ACC112 (cell line): ENCODE results near the gene NISCH.

Source experiments
- H2AFZ ChIP-seq: fragments of 200-600 bp; sonication (generic); one replicate; pipeline ENCODE4 v1.6.0; 2017; ENCODE audit warnings: antibody characterized with exemption, low read length; ENCODE audit not compliant: unreplicated experiment
- H3K27ac ChIP-seq: fragments of 200-600 bp; sonication (generic); 2 replicates; pipeline ENCODE4 v1.5.1; 2014; ENCODE audit warnings: low read depth, mild to moderate bottlenecking, antibody characterized with exemption, low read length, moderate library complexity
- H3K27me3 ChIP-seq: fragments of 200-600 bp; sonication (generic); 2 replicates; pipeline ENCODE4 v1.6.1; 2014; ENCODE audit warnings: mild to moderate bottlenecking, antibody characterized with exemption, low read length, moderate library complexity, mixed read lengths; ENCODE audit not compliant: insufficient read depth
- H3K36me3 ChIP-seq: fragments of 200-600 bp; sonication (generic); 2 replicates; pipeline ENCODE4 v1.6.1; 2016; ENCODE audit warnings: mild to moderate bottlenecking, antibody characterized with exemption, low read length, moderate library complexity, mixed read lengths; ENCODE audit not compliant: insufficient read depth
- H3K4me1 ChIP-seq: fragments of 200-600 bp; sonication (generic); one replicate; pipeline ENCODE4 v1.6.1; 2016; ENCODE audit warnings: low read length, mixed read lengths; ENCODE audit not compliant: insufficient read depth, unreplicated experiment, control insufficient read depth
- H3K4me3 ChIP-seq: fragments of 200-600 bp; sonication (generic); 2 replicates; pipeline ENCODE4 v1.5.1; 2014; ENCODE audit warnings: mild to moderate bottlenecking, low read depth, low read length
- H3K79me2 ChIP-seq: fragments of 200-600 bp; sonication (generic); one replicate; pipeline ENCODE4 v1.6.0; 2016; ENCODE audit warnings: low read length; ENCODE audit not compliant: control insufficient read depth, unreplicated experiment, insufficient read depth

Gene NISCH

DNA sequence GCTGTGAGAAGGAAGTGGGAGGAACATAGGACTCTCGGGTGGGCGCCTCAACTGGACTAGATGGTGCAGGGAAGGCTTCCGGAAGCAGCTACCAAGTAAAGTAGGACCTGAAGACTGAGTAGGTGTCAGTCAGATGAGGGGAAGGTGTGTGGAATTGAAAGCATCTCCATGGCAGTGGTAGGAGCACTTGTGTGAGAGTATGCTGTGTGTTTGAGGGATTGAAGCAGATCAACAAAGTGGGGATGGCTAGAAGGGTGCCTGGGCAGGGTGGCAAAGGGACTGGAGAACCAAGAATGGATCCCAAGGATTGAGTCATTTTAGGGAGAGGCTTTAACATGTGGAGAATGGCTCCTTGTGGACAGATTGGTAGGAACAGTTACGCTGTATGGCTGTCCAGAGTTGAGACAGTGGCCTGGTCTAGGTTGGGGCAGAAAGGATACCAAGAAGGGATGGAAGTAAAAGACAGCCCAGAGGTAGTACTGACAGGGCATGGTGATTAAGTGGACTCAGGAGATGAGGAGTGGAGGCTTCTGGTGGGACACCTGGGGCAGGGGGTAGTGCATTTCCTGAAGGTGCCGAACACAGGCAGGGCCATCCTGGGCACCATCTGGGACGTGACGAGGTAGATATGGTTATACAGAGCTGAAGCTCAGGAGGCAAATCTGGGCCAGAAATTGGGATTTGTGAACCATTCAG lies 82.5 kb downstream of the NISCH start:
- Histone ChIP-seq H3K4me3 (peak overlapping the region; percentile 94), H3K27ac (peak overlapping the region; percentile 77; the same call in 1 of the 2 replicates), H3K79me2 (peaks cover 56% of the 10 kb centered on the region), H3K27me3 (no peaks in the 10 kb centered on the region), H2AFZ (no peak overlapping the region), H3K36me3 (peaks cover 17% of the 10 kb centered on the region; the same call in 1 of the 2 replicates), H3K4me1 (peaks cover 38% of the 10 kb centered on the region)

DNA sequence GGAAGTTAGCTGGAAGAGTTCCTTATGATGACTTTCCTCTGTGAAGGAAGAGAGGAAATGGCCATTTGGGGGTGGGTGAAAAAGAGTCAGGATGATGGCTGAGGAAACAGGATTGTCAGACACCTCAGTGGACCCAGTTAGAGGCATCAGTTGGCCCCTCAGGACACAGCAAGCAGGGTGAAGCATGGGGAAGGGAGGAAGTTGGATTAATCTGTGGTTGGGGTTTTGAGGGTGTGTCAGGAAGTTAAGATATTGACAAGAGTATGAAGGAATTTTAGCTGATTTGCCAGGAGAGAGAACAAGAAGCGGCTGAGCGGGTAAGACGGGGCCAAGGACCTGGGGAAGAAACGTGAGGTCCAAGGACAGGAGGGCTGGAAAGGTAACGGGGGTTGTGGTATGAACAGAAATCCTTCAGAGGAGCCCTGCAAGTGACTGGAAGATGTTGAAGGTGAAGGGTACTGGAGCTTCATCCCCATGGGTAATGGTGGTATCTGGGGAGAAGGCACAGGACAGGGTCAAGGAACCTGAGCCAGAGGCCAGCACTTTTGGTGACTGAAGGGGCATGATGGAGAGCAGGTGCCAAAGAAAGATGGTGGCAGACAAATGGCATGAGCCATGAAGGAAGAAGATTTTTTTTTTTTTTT lies 83.7 kb downstream of the NISCH start:
- Histone ChIP-seq H3K27ac (no peak overlapping the region), H3K36me3 (peaks cover 17% of the 10 kb centered on the region; the same call in 1 of the 2 replicates), H3K4me1 (peaks cover 38% of the 10 kb centered on the region), H3K27me3 (no peaks in the 10 kb centered on the region), H3K79me2 (peaks cover 57% of the 10 kb centered on the region), H3K4me3 (peak overlapping the region; percentile 36), H2AFZ (no peak overlapping the region)

DNA sequence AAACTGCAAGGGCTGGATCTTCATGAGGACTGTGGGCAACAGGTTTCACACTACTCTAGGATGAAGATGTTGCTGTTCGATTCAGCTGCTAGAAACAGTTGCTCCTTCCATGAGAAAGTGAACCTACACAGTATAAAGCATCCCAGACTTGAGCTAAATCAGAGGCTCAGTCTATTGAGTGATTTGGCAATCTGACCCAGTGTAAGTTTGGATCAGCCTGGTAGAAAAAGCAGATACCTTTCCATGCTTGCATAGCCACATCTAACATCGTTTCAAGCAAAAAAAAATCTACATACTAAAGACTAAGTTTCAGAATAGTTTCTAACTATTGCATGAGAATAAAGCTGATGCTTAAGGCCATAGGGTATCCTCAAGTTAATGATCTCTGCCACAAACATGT lies 85.6 kb downstream of the NISCH start:
- Histone ChIP-seq H3K27ac (no peak overlapping the region), H3K4me1 (peaks cover 35% of the 10 kb centered on the region), H2AFZ (no peak overlapping the region), H3K27me3 (no peaks in the 10 kb centered on the region), H3K4me3 (no peak overlapping the region), H3K79me2 (peaks cover 55% of the 10 kb centered on the region), H3K36me3 (peaks cover 17% of the 10 kb centered on the region; the same call in 1 of the 2 replicates)
